Right kidney (tissue), 1 donor: ENCODE measurements around the gene CNTNAP3B.
"Not testable (repeated sequence)": the region's sequence is repeated elsewhere in the genome, so short reads cannot be mapped to it uniquely, and the experiment has no call there.

Experiments used
- DNase-seq: peaks from one replicate; pipeline ENCODE4 v3.0.0-alpha.2; 2016

CNTNAP3B gene

DNA sequence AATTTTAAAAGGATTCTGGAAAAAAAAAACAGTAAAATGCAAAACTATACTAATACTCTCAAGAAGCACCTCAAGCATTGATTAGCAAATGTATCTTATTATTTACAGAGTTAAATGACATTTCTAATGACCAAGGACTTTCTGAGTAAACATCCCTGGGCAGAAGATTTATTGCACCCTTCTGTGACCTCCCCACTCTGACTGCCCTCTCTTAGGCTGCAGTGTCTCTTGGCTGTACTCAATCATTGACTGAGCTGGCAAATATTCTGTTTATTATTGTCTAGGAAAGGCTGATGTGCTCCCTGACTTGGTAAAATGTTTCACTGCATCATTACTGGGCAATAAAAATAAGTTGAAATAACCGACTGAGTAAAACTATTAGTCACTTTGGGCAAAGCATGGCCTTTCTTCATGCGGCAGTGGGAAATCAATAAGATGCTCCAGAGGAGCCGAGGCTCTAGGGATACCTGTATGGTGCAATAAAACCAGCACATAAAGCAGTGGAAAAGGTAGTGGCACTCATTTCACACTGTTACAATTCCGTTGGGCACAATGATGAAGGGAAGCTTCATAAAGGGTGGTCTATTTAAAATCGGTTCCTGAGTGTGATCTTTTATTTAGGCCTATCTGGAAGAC, 151.1 kb downstream of the CNTNAP3B start:
- not testable (repeated sequence) for DNase-seq

- DNase-seq: not testable (repeated sequence)
Measured at GRCh38 chr9:41974906-41975305, 154.3 kb downstream of the CNTNAP3B start.

GRCh38 chr9:41953007-41953406, 176.2 kb downstream of the CNTNAP3B start:
- DNase-seq: peak; percentile 23

- not testable (repeated sequence) for DNase-seq
Measured at GRCh38 chr9:41941738-41942137, 187.5 kb downstream of the CNTNAP3B start.

GRCh38 chr9:41938143-41938542, 191.1 kb downstream of the CNTNAP3B start:
- DNase-seq: not testable (repeated sequence)

- not testable (repeated sequence) for DNase-seq
Measured at GRCh38 chr9:41935727-41936126, 193.5 kb downstream of the CNTNAP3B start.

DNA sequence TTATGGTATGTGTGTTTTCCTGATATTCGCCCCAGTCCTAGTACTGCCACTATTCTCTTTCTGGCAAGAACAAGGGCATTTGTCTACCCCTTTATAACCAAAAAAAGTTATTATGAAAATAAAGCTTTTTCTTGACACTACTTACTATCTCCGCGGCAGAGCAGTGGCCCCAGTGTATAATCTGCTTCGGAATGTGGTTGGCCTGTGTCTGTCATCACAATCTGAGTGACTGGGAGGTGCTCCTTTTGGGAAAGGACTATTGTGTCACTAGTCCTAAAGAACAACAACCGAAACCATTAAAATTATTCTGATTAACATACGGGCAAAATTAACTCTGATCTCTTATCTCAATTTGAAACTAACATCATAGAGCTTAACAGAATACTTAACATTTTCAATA, 200.1 kb downstream of the CNTNAP3B start:
- not testable (repeated sequence) for DNase-seq

GRCh38 chr9:41917374-41917773, 211.9 kb downstream of the CNTNAP3B start:
- DNase-seq: not testable (repeated sequence)

DNA sequence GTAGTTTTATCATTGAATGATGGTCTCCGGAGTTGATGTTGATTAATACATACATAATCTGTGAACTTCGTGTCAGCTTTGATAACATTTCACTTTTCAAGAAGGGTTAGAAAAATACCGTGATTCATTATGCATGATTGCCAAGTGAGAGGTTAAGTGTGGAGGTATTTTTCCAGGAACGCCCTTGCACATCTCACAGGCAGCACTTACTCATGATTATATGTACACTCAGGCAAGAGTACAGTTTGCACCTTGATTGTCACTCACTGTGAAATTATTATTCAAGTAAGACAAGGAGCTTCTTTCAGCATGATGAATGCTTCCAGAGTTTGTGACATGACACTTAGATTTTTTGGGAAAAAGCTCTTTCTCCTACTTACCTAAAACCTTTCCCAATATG, 223.7 kb downstream of the CNTNAP3B start:
- DNase-seq: not testable (repeated sequence)

GRCh38 chr9:41902762-41903161, 226.5 kb downstream of the CNTNAP3B start:
- DNase-seq: not testable (repeated sequence)

- not testable (repeated sequence) for DNase-seq
Measured at GRCh38 chr9:41898720-41899343, 230.4 kb downstream of the CNTNAP3B start.

GRCh38 chr9:41874557-41874956, 254.7 kb downstream of the CNTNAP3B start:
- not testable (repeated sequence) for DNase-seq

- not testable (repeated sequence) for DNase-seq
Measured at GRCh38 chr9:41855422-41855821, 273.8 kb downstream of the CNTNAP3B start.

DNA sequence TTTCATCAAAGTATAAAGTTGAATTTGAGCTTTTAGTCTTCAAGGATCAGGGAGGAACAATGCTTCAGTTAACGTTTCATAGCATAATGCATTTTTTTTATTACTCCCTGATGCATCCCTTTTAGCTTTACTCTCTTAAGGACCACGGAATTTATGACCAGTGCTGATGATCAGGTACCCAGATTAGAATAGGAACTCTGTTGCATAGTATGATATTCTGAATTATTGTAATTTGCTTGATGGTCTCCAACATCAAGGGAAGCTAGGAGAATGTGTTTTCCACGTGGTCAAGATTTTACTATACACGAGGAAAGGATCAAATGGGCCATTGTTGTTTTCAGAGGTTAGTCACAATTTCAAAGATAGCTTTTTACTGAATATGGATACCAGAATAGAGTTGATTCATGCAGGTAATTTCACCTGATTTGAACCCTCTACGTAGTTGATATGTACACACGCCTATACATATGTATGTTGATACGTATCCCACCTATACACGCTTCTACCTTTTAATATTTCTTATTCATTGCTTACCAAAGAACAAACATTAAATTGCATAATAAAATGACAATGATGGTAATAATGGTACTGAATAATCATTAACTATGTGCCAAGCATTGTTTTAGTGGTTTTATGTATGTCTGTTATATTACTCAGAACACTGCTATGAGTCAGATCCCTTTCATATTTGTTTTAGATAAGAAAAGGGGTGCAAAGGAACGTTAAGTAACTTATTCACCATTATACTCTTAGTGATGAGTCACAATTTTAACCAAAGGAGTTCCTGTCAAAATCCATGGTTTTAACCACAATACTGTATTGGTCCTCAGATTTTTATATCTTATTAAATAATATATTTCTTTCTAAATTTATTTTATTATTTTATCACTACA, 277.1 kb downstream of the CNTNAP3B start:
- DNase-seq: not testable (repeated sequence)

DNA sequence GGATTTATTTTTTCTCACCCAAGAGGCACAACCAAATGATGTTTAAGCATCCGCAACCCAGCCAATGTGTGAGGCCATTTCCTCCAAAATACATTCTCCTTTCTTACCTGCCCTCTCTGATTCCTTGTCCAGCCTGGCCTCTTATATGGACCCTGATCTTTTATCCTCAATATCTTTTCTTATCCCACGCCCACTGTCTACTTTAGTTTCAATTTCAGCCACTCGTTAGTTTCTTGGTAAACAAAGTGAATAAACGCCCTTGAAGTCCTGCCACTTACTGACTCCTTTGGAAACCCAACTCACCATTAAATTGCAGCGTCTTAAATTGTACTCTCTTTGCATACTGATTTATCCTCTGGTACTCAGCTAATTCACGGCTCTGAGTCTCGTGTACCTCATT, 281.4 kb downstream of the CNTNAP3B start:
- not testable (repeated sequence) for DNase-seq
